Stimulated activated naive CD8-positive, alpha-beta T cell treated with anti-CD3 and anti-CD28 coated beads, Interleukin-15, Interleukin-2, amounts not matched to agents 100 ng/mL and 50 ng/mL, for 24 hours (primary cell): ENCODE results near the gene OR7D2.

ENCODE experiments used
- H3K27ac Mint-ChIP-seq: one replicate; pipeline ENCODE4 v1.8.0; 2021; ENCODE audit warnings: mild to moderate bottlenecking, mixed read lengths
- H3K27me3 Mint-ChIP-seq: one replicate; pipeline ENCODE4 v1.8.0; 2021; ENCODE audit warnings: mixed read lengths
- H3K36me3 Mint-ChIP-seq: one replicate; pipeline ENCODE4 v1.8.0; 2021; ENCODE audit warnings: low read depth, mixed read lengths
- H3K4me1 Mint-ChIP-seq: one replicate; pipeline ENCODE4 v1.8.0; 2021; ENCODE audit warnings: low read depth, mixed read lengths
- H3K4me3 Mint-ChIP-seq: one replicate; pipeline ENCODE4 v1.8.0; 2021; ENCODE audit warnings: mild to moderate bottlenecking, mixed read lengths
- H3K9me3 Mint-ChIP-seq: one replicate; pipeline ENCODE4 v1.8.0; 2021; ENCODE audit warnings: mixed read lengths

OR7D2 gene

DNA sequence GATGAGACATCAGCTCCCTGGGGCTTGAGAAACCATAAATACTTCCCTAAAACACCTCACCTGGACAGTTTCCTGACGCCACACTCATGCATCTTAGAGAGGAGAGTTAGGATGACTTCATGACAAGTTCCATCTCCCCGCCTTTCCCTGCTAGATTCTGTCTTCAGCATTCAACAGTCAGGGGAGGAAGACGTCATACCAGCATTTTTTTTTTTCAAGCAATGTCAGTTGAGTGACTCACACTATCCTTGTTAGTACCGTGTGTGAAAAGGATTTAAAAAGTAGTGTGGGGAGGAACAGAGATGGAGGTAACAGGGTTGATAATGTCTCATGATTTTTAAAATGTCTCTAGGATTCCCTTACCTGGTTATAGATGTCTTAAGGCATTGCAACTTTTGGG lies at the start of gene OR7D2:
TSS of gene OR7D2 (plus strand) at position 79 of the 400 bp plus-strand sequence. CDS start 6,803 bp downstream, outside the sequence.
- Mint-ChIP-seq H3K4me3 (no peak within 1 kb of the TSS), H3K9me3 (no peaks in the 10 kb centered on the region), H3K4me1 (no peaks in the 10 kb centered on the region), H3K36me3 (no peaks in the 10 kb centered on the region), H3K27ac (no peak within 1 kb of the TSS), H3K27me3 (peaks cover 4% of the 10 kb centered on the region)

GRCh38 chr19:9130965-9131364 lies 47.8 kb upstream of the OR7D2 start:
- Mint-ChIP-seq H3K36me3 (no peaks in the 10 kb centered on the region), H3K27ac (no peak overlapping the region), H3K4me1 (peaks cover 9% of the 10 kb centered on the region)

DNA sequence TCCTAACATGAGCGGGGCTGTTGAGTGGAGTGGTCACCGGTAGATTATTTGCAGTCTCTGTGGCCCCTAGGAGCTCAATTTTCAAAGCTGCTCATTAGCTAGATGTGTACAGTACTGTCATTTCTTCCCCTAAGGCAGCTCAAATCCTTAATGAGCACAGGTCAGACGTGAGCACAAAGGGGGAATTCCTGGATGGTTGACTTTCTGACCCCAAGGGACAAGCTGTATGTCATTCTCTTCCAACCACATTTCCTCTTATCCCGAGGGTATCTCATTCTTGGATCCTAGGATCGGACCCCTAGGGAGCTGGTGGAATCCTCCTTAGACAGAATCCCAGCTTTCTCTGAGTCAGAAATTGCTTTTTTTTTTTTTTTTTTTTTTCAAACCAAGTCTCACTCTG lies 46.4 kb upstream of the OR7D2 start:
- Mint-ChIP-seq H3K4me3 (no peak overlapping the region), H3K27me3 (peaks cover 3% of the 10 kb centered on the region), H3K27ac (no peak overlapping the region), H3K4me1 (peaks cover 9% of the 10 kb centered on the region), H3K9me3 (no peaks in the 10 kb centered on the region), H3K36me3 (no peaks in the 10 kb centered on the region)

More at GRCh38 chr19:9130965-9131364, 47.8 kb upstream of the OR7D2 start:
- H3K4me3 Mint-ChIP-seq: no peak overlapping the region
- H3K27me3 Mint-ChIP-seq: peaks cover 17% of the 10 kb centered on the region
- H3K9me3 Mint-ChIP-seq: no peaks in the 10 kb centered on the region

DNA sequence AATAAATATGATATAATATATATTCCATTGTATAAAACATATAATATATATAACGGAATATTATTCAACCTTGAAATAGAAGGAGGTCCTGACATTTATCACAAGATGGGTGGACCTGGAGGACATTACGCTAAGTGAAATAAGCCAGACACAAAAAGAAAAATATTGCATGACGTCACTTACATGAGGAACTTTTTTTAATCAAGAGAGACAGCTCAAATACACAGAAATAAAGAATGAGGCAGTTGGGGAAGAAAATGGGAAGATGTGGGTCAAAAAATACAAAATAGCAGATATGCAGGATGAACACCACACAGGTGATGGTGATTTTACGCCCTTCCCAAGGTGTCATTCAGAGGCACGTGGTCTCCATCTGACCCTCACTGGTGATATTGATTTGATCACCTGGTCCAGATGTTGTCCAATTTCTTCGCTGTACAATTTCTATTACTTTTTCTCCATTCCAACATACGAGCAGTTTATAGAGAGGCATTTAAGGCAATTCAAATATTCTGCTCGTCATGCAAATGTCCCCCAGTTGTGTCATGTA lies 39.1 kb upstream of the OR7D2 start:
- H3K4me3 Mint-ChIP-seq: peak overlapping the region; percentile 95
- H3K9me3 Mint-ChIP-seq: peaks cover 5% of the 10 kb centered on the region
- no peaks in the 10 kb centered on the region for H3K27me3 Mint-ChIP-seq
- peaks cover 41% of the 10 kb centered on the region for H3K4me1 Mint-ChIP-seq
- H3K36me3 Mint-ChIP-seq: peaks cover 33% of the 10 kb centered on the region
- H3K27ac Mint-ChIP-seq: peak overlapping the region; percentile 94

GRCh38 chr19:9140159-9140874 lies 38.5 kb upstream of the OR7D2 start, which contains the start of gene ZNF317:
ZNF317 (plus strand) TSS chr19:9140397; CDS start chr19:9156017, 15,620 bp downstream.
- Mint-ChIP-seq H3K9me3 (peaks cover 9% of the 10 kb centered on the region), H3K36me3 (peaks cover 39% of the 10 kb centered on the region), H3K27me3 (no peaks in the 10 kb centered on the region), H3K27ac (peak within 1 kb of the TSS; percentile 94), H3K4me3 (peak within 1 kb of the TSS; percentile 95), H3K4me1 (peaks cover 44% of the 10 kb centered on the region)

DNA sequence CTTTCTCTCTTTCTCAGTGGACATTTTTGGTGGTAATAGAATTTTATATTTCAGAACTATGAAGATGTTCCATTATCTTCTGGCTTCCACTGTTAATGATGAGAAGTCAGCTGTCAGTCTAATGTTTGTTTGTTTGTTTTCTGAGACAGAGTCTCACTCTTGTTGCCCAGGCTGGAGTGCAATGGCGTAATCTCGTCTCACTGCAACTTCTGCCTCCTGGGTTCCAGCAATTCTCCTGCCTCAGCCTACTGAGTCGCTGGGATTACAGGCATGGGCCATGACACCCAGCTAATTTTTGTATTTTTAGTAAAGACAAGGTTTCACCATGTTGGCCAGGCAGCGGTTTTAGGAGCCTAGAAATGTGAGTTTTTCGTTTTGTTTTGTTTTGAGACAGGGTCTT lies 33.9 kb upstream of the OR7D2 start:
- H3K4me1 Mint-ChIP-seq: peaks cover 73% of the 10 kb centered on the region
- peaks cover 80% of the 10 kb centered on the region for H3K36me3 Mint-ChIP-seq
- H3K4me3 Mint-ChIP-seq: no peak overlapping the region
- H3K9me3 Mint-ChIP-seq: peaks cover 23% of the 10 kb centered on the region
- H3K27ac Mint-ChIP-seq: no peak overlapping the region
- no peaks in the 10 kb centered on the region for H3K27me3 Mint-ChIP-seq

DNA sequence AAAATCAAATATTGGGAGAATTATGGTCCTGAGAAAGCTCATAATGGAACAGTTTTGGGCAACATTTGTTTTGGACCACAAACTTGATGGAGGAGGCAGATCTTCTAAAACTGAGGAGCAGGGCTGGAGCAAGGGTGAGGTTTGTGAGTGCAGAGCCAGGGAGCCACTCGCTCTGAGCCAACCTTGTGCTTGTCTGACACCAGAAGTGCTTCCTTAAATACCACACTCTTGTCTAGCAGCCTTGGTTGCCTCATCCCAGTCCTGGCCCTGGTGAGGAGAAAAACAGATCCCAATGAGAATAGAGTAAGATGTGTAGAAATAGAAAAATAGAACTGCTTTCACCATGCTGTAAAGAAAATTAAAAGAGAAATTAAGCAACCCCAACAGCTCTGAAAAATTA lies 31.9 kb upstream of the OR7D2 start:
- Mint-ChIP-seq H3K36me3 (peaks cover 91% of the 10 kb centered on the region), H3K27me3 (no peaks in the 10 kb centered on the region)

DNA sequence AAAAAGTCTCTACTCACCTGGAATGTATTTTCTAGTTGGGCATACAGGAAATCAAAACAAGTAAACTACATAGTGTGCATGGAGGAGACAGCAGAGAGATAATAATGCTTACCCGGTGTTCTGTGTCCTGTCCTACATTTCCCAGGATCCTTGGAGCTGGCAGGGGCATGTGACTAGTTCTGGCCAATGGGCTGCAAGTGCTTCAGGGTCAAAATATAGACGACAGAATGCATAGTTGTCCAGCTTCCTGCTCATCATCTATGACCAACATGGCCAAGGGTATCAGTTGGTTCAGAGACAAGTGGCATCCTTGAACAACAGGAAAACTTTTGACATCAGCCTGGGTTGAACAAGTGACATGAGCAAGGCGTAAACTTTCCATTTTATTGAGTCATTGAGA lies 30.1 kb upstream of the OR7D2 start:
- peaks cover 73% of the 10 kb centered on the region for H3K4me1 Mint-ChIP-seq
- no peak overlapping the region for H3K27ac Mint-ChIP-seq
- H3K27me3 Mint-ChIP-seq: no peaks in the 10 kb centered on the region
- H3K36me3 Mint-ChIP-seq: peaks cover 94% of the 10 kb centered on the region
- H3K9me3 Mint-ChIP-seq: peaks cover 35% of the 10 kb centered on the region
- H3K4me3 Mint-ChIP-seq: no peak overlapping the region

More for the DNA sequence above, 31.9 kb upstream of the OR7D2 start:
- Mint-ChIP-seq H3K9me3 (peaks cover 31% of the 10 kb centered on the region), H3K4me1 (peaks cover 78% of the 10 kb centered on the region), H3K4me3 (no peak overlapping the region), H3K27ac (no peak overlapping the region)

DNA sequence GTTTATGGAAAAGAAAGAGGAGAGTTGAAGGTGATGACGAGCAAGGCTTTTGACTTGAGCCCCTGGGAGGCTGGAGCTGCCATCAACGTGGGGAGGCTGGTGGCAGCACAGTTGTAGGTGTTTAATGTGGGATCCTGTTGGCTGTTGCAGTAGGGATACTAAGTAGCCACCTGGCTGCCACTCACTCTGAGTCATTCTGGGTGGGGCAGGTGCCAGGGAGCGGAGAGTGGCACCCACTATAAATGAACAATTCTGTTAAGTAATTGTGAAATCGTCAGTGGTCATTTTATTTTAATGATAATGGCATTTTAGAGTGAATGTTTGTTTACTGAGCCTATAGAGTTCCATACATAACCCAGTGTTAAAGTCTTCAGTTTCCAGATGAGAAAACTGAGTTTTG lies 28.8 kb upstream of the OR7D2 start:
- Mint-ChIP-seq H3K36me3 (peaks cover 95% of the 10 kb centered on the region), H3K27ac (peak overlapping the region; percentile 53), H3K4me1 (peaks cover 73% of the 10 kb centered on the region), H3K27me3 (no peaks in the 10 kb centered on the region), H3K4me3 (no peak overlapping the region), H3K9me3 (peaks cover 28% of the 10 kb centered on the region)

DNA sequence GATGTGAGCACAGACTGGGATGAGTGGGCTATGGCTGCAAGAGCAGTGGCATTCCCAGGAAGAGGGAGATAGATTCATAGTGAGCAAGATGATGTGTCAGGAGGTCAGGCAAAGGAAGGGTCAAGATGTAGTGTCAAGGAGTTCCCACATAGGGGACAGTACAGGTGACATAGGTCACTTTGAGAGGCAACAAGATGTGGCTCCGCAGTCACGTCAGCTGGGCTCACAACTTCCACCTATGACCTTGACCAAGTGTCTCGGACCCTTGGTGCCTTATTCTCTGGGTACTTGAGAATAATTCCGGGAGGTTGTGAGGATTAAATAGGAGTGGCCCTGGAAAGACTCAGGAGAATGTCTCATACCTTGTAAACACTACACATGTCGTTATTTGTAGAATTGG lies 28.1 kb upstream of the OR7D2 start:
- Mint-ChIP-seq H3K4me3 (no peak overlapping the region), H3K27ac (no peak overlapping the region), H3K36me3 (peaks cover 95% of the 10 kb centered on the region), H3K9me3 (peaks cover 23% of the 10 kb centered on the region), H3K4me1 (peaks cover 75% of the 10 kb centered on the region), H3K27me3 (no peaks in the 10 kb centered on the region)

- H3K4me1 Mint-ChIP-seq: peaks cover 81% of the 10 kb centered on the region
- H3K36me3 Mint-ChIP-seq: peaks cover 96% of the 10 kb centered on the region
- H3K27me3 Mint-ChIP-seq: no peaks in the 10 kb centered on the region
- no peak overlapping the region for H3K27ac Mint-ChIP-seq
- no peak overlapping the region for H3K4me3 Mint-ChIP-seq
- peaks cover 22% of the 10 kb centered on the region for H3K9me3 Mint-ChIP-seq
These were observed 27.4 kb upstream of the OR7D2 start for GRCh38 chr19:9151367-9151766.

DNA sequence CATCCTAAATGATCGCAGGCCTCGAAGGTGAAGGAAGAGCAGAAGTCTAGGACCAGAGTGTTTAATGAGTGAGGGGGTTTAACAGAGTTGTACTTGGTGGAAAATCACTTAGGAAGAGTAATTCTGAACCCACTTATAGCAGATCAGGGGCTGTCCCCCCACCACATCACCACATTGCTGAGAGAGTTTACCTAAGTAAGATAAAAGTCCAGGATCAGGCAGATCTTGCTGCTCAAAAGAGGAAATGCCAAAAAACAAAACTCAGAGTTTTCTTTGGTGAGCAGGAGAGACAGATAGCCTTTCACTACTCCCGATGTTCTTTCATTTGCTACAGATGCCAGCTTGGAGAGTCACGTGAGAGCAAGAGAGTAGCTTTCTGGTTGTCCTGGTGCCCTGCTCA lies 23.2 kb upstream of the OR7D2 start:
- Mint-ChIP-seq H3K36me3 (peaks cover 100% of the 10 kb centered on the region), H3K27me3 (no peaks in the 10 kb centered on the region), H3K9me3 (peaks cover 14% of the 10 kb centered on the region), H3K4me3 (no peak overlapping the region), H3K27ac (peak overlapping the region; percentile 42), H3K4me1 (peaks cover 45% of the 10 kb centered on the region)

DNA sequence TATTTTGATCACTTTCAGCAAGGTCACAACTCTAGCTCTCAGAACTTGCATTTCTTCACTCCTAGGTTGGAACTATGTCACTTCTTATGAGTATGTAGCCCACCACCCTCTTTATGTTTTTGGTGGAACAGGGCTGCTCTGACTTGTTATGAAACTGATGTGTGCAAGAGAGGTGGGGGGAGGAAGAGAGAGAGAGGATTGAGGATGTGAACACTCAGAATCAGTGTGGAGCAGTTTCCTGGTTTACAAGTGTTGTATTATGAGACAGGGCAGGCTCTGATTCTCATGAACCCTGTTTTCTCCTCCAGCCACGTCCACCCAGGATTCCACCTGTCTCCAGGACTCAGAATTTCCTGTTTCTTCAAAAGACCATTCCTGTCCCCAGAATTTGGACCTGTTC lies 22.5 kb upstream of the OR7D2 start:
- Mint-ChIP-seq H3K27me3 (no peaks in the 10 kb centered on the region), H3K27ac (no peak overlapping the region), H3K36me3 (peaks cover 100% of the 10 kb centered on the region), H3K4me1 (peaks cover 38% of the 10 kb centered on the region), H3K9me3 (peaks cover 13% of the 10 kb centered on the region), H3K4me3 (no peak overlapping the region)

GRCh38 chr19:9159891-9160290 lies 18.9 kb upstream of the OR7D2 start:
- Mint-ChIP-seq H3K4me1 (peaks cover 14% of the 10 kb centered on the region), H3K27me3 (no peaks in the 10 kb centered on the region), H3K9me3 (peaks cover 15% of the 10 kb centered on the region), H3K4me3 (no peak overlapping the region), H3K36me3 (peaks cover 98% of the 10 kb centered on the region), H3K27ac (no peak overlapping the region)

GRCh38 chr19:9161427-9161826 lies 17.4 kb upstream of the OR7D2 start:
- Mint-ChIP-seq H3K4me1 (no peaks in the 10 kb centered on the region), H3K9me3 (peaks cover 19% of the 10 kb centered on the region)

More at GRCh38 chr19:9161427-9161826, 17.4 kb upstream of the OR7D2 start:
- H3K4me3 Mint-ChIP-seq: no peak overlapping the region
- peaks cover 97% of the 10 kb centered on the region for H3K36me3 Mint-ChIP-seq
- H3K27ac Mint-ChIP-seq: no peak overlapping the region
- no peaks in the 10 kb centered on the region for H3K27me3 Mint-ChIP-seq
